HEK293T (cell line): ENCODE data around the gene SSTR1.

Experiments used
- ARNT ChIP-seq: fragments of 450-650 bp; IDR thresholded peaks from 2 replicates; pipeline ENCODE4 v1.6.1; 2017; ENCODE audit warnings: mild to moderate bottlenecking
- BHLHE40 ChIP-seq: fragments of 450-650 bp; IDR thresholded peaks from 2 replicates; pipeline ENCODE4 v1.6.1; 2016; ENCODE audit warnings: mild to moderate bottlenecking, moderate library complexity, borderline replicate concordance
- CTBP1 ChIP-seq: fragments of 450-650 bp; IDR thresholded peaks from 2 replicates; pipeline ENCODE4 v1.6.1; 2016; ENCODE audit warnings: borderline replicate concordance
- FOXA1 ChIP-seq: fragments of 450-650 bp; IDR thresholded peaks from 2 replicates; pipeline ENCODE4 v1.6.1; 2016; ENCODE audit warnings: mild to moderate bottlenecking
- FOXK2 ChIP-seq: fragments of 450-650 bp; IDR thresholded peaks from 2 replicates; pipeline ENCODE4 v1.6.1; 2016; ENCODE audit warnings: mild to moderate bottlenecking
- FOXM1 ChIP-seq: fragments of 450-650 bp; IDR thresholded peaks from 2 replicates; pipeline ENCODE4 v1.6.1; 2017; ENCODE audit warnings: mild to moderate bottlenecking, borderline replicate concordance
- HDGF ChIP-seq: fragments of 450-650 bp; IDR thresholded peaks from 2 replicates; pipeline ENCODE4 v1.6.1; 2017; ENCODE audit warnings: antibody characterized with exemption, borderline replicate concordance
- LEF1 ChIP-seq: fragments of 450-650 bp; IDR thresholded peaks from 2 replicates; pipeline ENCODE4 v1.6.1; 2017; ENCODE audit warnings: mild to moderate bottlenecking, borderline replicate concordance
- NFRKB ChIP-seq: fragments of 450-650 bp; IDR thresholded peaks from 2 replicates; pipeline ENCODE4 v1.6.1; 2016; ENCODE audit warnings: mild to moderate bottlenecking, moderate library complexity
- SP1 ChIP-seq: fragments of 450-650 bp; IDR thresholded peaks from 2 replicates; pipeline ENCODE4 v1.6.1; 2017
- SUZ12 ChIP-seq: fragments of 450-650 bp; IDR thresholded peaks from 2 replicates; pipeline ENCODE4 v1.6.1; 2016; ENCODE audit warnings: mild to moderate bottlenecking
- TARDBP ChIP-seq: fragments of 450-650 bp; IDR thresholded peaks from 2 replicates; pipeline ENCODE4 v1.6.1; 2016
- ZNF384 ChIP-seq: fragments of 450-650 bp; IDR thresholded peaks from 2 replicates; pipeline ENCODE4 v1.6.1; 2016

DNA sequence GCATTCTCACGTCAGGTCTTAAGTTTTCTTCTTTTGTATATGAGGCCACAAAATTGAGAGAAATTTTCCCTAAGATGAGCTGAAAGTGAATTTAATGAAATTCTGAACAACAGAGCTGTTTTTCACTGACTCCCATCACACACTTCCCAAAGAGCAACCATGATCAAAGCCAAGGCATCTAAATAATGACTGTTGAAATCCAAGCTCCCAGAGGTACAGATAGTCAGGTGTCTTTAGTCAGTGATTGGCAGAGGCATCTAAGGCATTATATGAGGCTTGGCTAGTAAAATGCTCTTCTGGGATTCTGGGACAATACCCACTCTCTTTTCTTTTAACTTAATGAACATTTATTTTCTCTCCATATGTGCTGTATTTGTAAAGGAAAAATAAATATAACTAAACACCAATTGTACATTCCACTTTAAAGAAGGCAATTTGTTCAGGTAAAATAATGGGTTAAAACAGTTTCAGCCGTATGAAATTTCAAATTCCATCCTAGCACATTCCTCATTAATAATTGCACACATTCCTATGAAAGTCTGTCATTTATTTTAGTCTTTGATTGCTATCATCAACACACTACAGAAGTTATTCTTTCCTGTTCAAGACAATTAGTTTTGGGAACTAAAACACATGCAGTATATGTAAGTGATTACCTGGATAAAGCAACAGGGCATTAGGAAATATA lies 871 bp upstream of the SSTR1 start:
- TF ChIP-seq ARNT: no peak
- TF ChIP-seq SUZ12: no peak
- no peak for TF ChIP-seq SP1
- no peak for TF ChIP-seq TARDBP
- TF ChIP-seq FOXM1: no peak
- no peak for TF ChIP-seq LEF1
- no peak for TF ChIP-seq FOXK2
- TF ChIP-seq ZNF384: no peak
- TF ChIP-seq BHLHE40: no peak
- no peak for TF ChIP-seq FOXA1
- TF ChIP-seq CTBP1: no peak
- no peak for TF ChIP-seq HDGF
- TF ChIP-seq NFRKB: no peak
